Activated CD8-positive, alpha-beta memory T cell treated with anti-CD3 and anti-CD28 coated beads for 48 hours (primary cell): ENCODE results near the gene KCNA2.

Experiments used
- DNase-seq, 3 experiments: peaks; one replicate each; pipeline ENCODE4 v3.0.0-alpha.2; 2020; ENCODE audit warnings: low read depth in 2 of 3, low spot score in 2 of 3

Gene KCNA2

DNA sequence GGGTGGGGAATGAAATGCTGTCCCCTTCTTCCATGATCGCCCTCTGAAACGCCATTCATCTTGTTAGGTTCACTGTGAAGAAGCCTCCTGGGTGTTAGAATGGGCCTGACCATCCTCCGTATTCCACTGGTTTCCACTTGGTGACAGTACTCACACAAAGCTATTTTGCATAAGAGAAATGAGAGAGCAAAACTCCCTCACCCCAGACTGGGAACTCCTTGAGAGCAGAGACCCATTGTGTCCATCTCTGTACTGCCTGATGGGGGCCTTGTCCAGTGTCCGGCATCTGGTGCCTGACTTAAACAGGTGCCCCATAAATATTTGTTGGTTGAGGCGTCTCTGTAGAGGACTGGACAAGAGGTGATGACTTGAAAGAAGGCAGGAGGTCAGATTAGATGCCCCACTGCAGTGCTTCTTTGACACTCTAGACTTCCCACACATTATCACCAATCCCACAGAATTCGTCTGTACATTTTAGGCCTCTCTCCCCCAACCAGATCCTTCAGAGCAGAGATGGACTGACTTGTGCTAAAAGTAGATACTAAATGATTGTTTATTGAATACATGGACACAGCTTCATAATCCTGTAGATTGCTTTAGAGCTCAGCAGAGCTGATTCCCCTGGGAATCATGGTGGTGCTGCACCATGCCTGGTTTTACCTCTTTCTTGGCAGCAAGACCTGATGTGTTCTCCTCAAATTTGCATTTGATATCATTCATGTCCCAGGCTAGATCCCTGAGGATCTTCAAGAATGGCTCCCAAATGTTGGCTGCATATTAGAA lies 22.4 kb upstream of the KCNA2 start:
- no peak for DNase-seq

DNA sequence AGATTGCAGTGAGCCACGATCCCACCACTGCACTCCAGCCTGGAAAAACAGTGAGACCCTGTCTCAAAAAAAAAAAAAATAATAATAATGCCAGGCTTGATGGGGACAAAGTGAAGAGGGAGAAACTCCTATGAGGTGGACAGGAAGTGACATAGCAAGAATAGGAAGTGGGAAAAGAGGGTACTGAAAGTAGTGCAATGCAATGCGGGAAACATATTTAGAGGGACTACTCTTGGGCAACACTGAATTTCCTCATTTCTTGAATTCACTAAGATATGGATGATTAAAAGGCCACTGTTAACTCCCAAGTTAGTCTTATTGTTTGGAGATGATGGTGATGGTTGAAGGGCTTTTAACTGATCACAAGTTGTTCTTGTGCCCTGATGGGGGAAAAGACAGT lies 21.6 kb upstream of the KCNA2 start:
- DNase-seq: no peak

DNA sequence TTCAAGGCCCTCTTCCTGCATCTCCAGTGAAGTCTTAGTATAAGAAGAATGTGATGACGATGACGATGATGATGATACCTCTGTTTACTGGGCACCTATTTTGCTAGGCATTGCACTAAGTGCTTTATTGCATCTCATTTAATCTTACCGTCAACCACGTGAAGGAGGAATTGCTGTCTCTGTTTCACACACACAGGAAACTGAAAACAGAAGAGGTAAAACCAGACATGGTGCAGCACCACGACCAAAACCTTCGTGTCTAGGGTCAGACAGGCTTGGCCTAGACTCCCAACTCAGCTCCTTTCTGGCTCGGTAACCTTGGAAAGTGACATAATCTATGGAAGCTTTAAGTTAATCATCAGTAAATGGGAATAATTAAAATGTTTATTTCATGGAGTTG lies 20.7 kb upstream of the KCNA2 start:
- DNase-seq: no peak

DNA sequence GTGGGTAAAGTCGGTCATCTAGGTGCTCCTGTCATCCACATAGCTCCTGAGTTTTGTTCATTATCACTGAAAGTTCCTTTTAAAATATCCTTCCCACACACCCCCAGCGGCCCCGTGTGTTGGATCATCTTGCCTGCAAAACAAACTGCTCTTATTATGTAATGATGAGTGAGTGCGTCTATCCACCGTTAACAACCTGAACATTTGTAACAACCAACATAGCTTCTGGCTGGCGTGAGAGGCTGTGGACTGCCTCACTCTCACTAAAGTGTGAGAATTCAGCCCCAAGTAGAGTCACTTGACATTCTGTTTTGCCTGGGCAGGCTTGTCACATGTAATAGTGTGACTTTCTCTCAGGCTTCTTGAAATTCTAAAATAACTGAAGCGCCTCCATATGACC lies 14.5 kb upstream of the KCNA2 start:
- no peak for DNase-seq

DNA sequence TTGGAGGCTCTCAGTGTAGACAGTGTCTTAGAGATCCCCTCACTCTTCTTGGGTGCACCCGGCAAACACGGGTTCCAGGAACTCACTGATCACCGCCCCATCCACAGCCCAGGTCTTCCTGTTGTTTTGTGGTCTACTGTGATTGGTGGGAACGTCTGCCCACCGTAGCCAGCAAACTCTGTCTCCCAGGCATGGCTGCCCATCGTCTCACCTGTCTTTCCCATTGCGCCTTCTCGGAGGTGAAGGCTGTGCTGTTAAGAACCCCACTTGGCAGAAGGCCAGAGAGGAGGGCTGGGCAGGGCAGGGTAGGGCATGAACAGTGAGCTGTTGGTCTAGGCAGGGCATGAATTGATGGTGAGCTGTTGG lies 14.1 kb upstream of the KCNA2 start:
- DNase-seq: no peak

DNA sequence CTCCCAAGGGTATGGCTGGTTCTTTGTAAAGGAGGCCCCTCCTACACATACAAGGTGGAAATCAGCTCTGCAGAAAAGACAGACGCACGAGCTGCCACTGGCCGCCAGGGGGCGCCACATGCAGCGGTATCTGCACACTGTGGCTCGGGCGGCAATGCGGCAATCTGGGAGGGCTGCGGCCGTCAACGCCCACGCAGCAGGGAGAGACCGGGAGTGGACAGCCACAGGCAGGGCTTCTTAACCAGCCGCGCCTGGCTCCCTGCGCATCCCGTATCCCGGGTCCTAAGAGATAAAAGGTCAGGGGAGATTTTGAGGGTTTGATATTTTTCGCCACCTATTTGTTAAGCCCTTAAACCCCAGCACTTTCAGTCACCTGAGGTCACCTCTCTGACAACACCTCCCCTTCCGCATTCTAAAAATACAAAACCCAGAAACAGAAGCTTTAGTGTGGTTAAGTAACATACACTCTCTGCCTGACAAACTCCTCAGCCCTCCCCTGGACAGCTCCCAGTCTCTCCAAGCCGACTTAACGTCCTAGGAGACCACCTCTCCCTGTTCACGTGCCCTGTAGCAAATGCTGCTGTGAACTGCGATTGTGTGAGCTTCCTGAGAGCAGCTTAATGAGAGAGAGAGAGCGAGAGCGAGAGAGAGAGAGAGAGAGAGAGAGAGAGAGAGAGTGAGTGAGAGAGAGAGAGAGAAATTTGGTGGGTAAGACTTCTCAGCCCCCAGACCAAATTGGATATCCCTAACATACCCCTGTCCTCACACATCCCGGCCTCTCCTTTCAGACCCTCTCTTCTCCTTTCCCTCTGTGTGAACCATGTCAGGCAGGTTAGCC lies 13.5 kb upstream of the KCNA2 start:
- peak; percentile 71 to 91 (median 86) for DNase-seq

DNA sequence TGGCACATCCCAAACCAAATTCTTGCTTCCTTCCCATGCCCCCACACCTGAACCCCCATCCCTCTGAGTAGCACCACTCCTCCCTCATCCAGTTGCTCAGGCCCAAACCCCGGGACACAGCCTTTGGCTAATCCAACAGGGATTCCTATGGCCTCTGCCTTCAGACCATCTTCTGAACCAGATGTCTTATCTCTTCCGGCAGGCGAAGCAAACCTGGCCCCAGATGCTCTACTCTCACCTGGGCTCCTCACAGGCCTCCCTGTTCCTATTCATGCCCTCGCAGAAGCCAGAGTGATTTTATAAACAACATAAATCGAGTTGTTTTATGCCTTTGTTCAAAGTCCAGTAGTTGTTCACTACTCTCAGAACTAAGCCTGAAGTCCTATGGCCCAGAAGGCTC lies 12.5 kb upstream of the KCNA2 start:
- no peak for DNase-seq

DNA sequence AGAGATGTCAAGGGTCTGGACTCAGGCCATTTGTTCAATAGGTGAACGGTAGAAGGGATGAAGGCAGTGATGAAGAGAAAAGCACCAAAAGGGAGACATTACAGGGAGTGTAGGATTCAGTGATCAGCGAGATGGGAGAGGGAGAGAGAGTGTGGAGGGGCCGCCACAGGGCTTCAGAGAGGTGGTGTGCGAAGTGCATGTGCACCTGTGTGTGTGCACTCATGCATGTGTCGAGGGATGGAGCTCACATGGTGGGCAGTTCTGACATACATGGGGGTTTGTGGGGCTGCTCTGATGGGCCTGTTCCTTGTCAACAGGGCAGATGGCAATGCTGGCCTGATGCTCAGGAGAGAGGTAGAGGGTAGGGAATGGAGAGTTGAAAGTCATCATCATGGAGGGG lies 11.4 kb upstream of the KCNA2 start:
- no peak for DNase-seq

DNA sequence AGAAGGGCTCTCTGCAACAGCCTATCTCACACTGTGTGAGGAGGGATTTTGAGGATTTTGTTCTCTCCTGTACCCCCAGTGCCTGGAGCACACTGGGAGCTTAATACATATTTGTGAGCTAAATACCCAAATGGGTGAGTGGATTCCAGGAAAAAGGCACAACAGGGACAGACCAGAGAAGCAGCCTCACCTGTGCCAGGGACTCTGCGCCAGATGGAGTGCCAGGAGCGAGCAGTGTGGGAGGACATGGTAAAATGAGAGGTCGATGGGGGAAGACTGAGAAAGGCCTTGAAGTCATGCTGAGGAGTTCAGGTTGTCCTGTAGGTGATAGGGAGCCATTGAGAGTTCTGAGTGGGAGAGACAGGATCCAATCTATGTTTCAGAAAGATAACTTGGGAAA lies 11.0 kb upstream of the KCNA2 start:
- DNase-seq: no peak

DNA sequence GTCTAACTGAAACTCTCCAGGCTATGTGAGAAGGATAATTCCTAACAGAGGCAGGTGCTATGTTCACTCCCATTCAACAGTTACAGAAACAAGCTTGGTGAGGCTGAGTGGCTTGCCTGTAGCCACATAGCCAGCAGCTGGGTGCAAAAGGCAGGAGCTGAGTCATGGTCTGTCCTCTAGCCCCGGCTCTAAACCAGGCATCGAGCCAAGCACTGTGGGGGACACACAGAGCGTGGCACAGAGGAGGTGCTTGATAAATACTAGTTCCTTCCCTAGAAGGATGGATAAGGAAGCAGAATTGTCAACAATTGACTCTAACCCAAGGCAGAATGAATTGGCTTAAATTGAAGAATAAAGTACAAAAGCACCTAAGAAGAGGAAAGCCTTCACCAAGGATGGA lies 10.4 kb upstream of the KCNA2 start:
- no peak for DNase-seq

DNA sequence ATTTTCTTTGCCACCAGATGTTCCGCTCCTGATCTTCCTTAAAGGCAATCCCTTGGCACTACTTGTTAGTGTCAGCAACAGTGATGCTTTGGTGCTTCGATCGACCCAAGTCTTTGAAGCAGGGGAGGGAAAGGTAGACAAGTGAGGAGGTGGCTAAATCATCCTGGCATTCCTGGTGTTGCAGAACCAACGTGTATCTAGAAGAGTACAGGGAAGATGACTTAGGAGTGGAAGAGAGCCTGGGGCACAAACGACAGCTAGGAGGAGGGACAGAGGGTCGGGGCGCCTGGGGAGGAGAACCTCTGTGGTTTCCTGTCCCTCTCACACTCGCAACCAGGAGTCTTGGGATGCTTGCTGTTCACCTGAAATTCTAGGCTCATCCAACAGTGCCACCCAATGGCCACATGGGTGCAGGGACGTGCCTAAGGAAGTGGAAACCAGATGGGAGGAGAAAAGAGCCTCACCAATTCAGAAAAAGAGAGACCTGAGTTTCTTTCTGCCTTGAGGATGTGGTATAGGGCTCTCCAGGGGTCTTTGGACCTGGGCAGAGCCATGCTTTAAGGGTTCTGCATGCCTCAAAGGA lies 9.5 kb upstream of the KCNA2 start:
- no peak for DNase-seq

DNA sequence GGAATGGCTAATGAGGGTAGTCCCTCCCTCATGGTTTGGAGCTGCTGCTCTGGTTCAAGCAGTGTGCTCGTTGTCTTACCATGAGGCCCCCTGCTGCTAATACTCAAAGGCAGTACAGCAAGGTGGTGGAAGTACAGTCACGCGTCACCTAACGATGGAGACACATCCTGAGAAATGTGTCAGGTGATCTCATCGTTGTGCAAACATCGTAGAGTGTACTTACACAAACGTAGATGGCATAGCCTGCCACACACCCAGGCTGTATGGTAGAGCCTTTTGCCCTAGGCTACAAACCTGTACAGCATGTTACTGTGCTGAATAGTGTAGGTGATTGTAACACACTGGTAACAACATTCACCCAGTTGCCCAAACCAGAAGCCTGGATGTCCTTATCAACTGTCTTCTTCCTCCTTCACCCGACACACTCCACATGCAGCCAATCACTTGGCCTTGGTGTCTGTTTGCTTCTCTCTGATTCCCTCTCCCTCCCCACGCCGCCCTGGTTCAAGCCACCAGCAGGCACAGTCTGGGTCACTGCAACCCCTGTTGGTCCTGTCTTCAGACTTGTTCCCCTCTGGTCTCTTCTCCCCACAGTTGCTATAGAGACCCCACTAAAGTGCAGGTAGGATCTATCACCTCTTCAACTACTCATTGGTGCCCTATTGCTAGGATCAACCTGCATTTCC lies 6.0 kb upstream of the KCNA2 start:
- no peak for DNase-seq

DNA sequence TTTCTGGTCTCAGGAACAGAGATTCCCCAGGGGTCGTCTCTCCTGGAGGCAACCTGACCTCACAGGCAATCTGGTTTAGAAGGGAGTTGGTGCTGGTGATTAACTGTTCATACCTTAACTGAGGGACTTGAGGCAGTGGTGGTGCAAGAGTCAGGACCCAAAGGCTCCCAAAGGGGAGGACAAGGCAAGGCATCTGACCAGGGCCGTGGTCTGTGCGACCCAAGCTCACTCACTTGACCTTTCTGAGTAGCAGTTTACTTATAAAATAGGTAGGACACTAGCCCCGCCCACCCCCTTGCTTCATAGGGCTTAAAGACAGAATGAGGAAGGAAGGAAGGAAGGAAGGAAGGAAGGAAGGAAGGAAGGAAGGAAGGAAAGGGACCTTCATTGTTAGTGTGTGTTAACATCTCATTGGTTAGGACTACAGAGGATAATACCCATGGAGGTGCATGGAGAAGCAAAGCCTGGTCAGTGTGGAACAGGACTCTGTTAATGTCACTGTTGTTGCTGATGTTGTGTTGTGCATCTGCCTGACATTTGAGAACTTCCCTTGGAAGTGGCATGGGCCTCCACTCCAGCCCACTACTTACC lies 4.6 kb upstream of the KCNA2 start:
- no peak for DNase-seq

DNA sequence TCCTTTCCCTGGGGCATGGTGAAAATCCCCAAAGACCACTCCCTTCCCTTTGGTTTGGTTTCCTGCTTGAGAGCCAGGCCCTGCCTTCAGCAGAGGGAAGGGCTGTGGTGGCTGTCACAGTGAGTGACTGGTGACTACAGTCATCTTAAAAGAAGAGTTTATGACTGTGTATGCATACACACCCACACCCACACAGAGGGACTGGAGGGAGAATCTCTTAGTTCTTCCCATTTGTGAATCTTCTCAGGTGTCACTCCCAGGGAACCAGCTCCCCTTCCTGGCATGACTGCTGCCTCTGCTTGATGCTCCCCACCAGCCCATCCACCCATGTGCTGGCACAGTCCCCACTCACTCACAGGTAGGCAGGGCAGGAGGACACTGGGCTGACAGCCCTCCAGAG lies 3.9 kb upstream of the KCNA2 start:
- DNase-seq: no peak

DNA sequence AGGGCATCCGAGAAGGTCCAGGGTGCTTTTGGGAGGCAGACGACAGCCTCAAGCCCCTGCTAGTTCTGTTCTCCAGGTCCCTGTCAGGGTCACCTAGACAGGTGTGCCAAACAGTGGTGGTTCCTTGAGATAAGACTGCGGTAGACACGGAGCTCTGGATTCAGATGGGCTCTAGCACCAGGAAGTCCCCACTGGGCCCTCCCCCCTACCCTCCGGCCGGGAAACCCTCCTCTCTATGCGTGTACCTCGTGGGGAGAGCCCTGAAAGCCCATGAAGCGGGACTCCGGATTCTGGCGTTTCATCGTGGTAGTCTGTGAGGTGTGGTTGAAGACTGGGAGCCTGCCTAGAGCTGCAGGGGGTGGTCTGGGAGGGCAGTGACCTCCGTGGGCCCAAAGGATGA lies 2.1 kb upstream of the KCNA2 start:
- DNase-seq: no peak

DNA sequence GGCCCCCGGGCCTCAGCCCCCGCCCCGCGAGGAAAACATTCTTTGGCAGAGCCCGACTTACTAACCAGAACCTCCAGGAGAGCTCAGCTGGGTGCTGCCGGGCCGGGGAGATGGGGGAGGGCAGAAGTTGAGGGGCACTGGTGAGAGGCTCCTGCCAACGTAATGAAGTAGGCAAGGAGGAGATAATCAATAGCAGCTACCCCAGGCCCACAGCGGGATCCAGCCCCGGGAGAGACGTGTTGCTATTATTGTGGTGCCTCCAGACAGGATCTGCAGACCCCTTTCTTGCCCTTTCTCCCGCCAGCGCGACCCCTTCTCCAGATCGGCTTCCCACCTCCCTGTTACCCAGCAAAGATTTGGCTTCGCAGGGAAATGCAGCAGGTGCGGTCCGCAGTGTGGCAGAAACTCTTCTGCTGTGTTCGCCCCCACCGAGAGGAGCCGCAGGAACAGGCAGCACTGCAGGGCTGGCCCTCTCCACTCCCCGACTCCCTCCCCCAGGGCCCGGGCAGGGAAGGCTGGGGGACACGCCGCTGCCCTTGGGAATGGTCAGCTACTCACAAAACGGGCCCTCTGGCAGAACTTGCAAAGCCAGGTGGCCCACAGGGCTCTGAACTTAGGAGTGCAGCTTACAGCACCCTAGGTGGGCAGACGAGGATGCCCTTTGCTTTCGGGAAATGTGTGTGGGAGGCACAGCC lies 1.5 kb upstream of the KCNA2 start:
- DNase-seq: no peak

DNA sequence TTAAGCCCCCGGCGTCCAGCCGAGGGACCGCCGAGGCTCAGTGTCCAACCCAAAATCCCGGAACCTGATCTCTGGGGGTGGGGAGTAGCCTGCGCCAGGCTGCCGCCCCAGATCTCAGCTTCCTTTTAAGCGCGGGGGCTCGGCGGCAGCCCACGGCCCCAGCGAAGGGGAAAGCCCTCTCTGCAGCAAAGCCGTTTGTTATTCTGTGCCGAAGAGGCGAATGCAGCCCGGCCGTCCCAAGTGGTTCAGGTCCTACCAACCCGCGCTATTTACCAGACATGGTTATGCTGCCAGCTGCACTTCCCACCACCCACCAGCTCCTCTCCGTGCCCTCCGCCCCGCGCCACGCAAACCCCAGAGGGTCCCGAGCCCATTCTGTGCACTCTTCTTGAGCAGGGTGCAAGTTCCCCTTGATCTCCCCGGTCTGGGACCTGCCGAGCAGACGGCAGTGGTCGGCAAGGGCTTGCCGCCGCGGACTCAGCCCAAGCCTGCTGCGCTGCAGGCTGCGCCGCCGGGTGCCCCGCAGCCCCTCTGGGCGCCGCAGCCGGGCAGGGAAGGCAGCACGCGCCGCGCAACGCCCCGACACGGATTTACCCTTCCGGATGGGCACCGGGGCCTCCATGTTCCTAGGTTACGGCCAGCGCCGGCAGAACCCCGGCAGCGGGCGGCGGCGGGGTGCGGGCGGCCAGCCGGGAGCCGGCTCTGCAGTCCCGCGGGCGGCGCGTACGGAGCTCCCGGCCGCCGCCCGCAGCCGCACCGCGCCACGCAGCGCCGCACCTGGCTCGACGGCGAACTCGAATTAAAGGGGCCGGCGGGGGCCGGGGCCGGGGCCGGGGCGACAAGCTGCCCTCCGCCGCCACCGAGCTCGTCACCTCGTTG lies 738 bp upstream of the KCNA2 start:
- DNase-seq: no peak

DNA sequence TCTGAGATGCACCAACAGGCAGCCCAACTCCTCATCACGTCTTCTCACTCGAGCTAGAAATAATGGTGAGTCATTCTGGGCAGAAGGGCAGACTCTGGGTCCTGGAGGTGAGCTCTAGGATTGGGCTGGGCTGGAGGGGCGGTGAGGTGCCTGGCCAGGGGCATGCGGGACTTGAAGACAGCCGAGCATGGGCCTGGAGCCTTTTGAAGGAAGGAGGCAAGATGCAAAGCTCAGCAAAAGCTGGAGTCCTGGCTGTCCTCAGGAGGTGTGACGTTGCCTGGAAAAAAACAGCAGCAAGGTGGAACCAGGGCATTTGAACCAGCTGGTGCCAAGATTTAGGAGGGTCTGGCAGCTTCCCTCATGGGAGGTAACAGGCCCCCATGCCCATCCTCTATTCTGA lies 712 bp downstream of the KCNA2 start:
- no peak for DNase-seq

DNA sequence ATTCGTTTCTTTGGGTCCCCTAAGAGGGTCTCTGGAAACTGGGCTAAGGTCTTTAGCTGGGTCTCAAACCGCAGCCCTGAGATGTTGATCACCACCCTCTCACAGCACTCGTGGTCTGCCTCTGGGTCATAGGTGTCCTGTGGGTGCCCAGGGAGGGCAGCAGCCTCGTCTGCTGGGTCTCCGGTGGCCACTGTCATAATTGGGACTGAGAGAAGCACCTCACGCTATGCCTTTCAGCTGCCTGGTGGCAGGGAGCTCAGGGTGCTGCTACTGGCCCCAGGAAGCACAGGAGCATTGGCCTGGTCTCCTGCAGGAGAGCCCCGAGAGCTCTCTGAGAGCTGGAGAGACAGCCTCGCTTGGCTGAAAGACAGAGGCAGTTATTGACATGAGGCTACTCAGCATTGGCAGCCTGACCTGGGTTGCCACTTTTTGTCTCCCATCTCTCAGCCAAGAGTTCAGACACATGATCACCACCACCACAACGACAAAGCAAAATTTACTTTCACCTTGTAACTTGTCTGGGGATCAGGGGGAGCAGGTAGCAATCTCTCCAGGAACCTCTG lies 1.5 kb downstream of the KCNA2 start:
- DNase-seq: no peak

DNA sequence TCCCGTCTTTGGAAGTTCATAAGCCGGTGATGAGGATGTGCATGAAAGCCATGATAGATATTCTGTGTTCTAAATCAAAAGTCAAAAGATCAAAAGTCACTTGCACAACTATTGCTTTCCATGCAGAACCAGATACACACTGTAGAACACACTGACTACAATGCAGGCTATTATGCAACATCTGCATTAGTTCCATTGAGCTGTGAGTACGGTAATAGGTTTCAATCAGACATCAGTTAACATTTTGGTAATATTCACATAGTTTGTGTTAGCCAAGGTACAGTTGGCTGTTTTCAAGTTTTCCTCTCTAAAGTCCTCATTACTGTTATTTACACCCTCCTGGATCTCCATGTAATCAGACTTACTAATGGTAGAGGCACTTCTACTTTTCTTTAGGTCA lies 3.1 kb downstream of the KCNA2 start:
- DNase-seq: no peak
